ENCODE results near the gene RIN3. TPM values are rescaled to one million over a fixed set of nuclear protein-coding genes. Genes with fewer than 3 reads are reported as not detected.
A peak's percentile ranks its signal among the peaks of the same experiment; 100 is the strongest.
"Not testable (repeated sequence)": the region's sequence is repeated elsewhere in the genome, so short reads cannot be mapped to it uniquely, and the experiment has no call there.

RIN3 gene
- polyA plus RNA-seq, 3 donors from 2014 or later, result 38.8 to 131 (median 60.1) TPM

DNA sequence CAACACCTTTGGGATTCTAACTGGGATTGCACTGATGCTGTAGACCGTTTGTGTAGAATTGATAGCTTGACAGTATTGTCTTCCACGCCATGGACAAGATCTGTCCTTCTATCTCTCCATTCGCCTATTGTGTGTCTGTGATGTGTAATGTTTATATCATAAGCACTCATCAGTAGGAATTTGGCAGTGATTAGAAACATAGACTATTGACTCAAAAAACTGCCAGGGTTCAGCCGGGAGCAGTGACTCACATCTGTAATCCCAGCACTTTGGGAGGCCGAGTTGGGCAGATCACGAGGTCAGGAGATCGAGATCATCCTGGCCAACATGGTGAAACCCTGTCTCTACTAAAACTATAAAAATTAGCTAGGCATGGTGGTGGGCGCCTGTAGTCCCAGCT is 22.6 kb downstream of the RIN3 start:
- H3K36me3 Mint-ChIP-seq; H3K27me3 Mint-ChIP-seq (ENCODE audit: low read depth in 3 of 3); DNase-seq; H3K9me3 Mint-ChIP-seq: not testable (repeated sequence)
- Mint-ChIP-seq H3K4me3 (peak overlapping the region; percentile 59 to 81 (median 73)), H3K27ac (peak overlapping the region; percentile 96 to 100 (median 100)), H3K4me1 (peaks cover 91 to 92% of the 10 kb centered on the region in 2 donors)

DNA sequence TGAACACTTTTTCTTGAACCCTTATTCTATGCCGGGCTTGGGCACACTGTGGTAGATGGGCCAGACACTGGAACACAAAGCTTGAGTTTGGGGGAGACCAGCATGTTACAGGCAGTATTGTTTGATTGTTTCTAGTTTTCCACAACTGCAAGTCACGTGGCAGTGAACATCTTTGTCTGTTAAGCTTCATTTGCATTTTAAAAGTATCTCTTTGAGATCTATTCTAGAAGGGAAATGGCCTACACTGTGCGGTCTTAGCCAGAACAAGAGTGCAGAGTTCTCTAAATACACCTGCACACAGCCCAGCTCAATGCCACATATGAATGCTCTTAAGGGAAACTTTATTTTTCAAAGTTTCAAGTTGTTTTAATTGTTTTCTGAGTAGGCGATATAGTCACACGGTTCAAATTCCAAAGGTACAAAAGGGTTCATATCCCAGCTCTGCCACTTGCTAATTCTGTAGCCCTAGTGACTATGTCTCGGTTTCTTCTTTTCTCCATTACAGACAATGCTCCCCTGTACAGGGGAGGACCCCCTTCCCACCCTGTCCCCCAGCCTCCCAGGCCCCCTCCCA is 24.9 kb downstream of the RIN3 start:
- peaks cover 2 to 8% (median 3%) of the 10 kb centered on the region in 3 donors for H3K27me3 Mint-ChIP-seq (ENCODE audit: low read depth in 3 of 3)
- H3K27ac Mint-ChIP-seq, result peak overlapping the region; percentile 77 to 98 (median 93)
- no peak for DNase-seq
- H3K4me3 Mint-ChIP-seq, result peak overlapping the region in 4 of 5 donors; percentile 34 to 66 (median 53)
- H3K9me3 Mint-ChIP-seq, result no peaks in the 10 kb centered on the region
- H3K4me1 Mint-ChIP-seq, result peaks cover 89 to 92% of the 10 kb centered on the region in 2 donors
- H3K36me3 Mint-ChIP-seq, result peaks cover 0 to 4% (median 0%) of the 10 kb centered on the region in 3 donors

DNA sequence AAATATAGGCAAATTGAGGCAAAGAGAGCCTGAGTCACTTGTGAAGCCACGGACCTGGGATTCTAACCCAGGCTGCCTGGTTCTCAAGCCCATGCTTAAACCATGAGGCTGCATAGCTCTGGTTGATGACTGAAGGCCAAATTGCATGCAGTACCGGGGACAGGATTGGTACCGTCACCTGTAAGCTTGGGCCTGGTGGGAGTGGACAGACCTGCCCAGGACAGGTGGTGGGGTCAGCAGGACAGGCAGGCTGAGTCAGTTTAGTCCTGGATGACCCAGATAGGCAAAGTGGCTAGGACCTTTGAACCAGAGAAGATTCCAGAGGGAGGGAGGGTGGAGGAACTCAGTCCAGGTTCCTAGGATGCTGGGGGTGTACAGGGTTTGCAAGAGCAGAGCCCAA is 25.8 kb downstream of the RIN3 start:
- Mint-ChIP-seq H3K27ac (peak overlapping the region; percentile 77 to 98 (median 93)), H3K27me3 (ENCODE audit: low read depth in 3 of 3) (peaks cover 2 to 8% (median 3%) of the 10 kb centered on the region in 3 donors), H3K4me1 (peaks cover 88 to 96% of the 10 kb centered on the region in 2 donors), H3K4me3 (peak overlapping the region; percentile 9 to 78 (median 70)), H3K36me3 (peaks cover 0 to 4% (median 0%) of the 10 kb centered on the region in 3 donors), H3K9me3 (no peaks in the 10 kb centered on the region)
- DNase-seq, result no peak

DNA sequence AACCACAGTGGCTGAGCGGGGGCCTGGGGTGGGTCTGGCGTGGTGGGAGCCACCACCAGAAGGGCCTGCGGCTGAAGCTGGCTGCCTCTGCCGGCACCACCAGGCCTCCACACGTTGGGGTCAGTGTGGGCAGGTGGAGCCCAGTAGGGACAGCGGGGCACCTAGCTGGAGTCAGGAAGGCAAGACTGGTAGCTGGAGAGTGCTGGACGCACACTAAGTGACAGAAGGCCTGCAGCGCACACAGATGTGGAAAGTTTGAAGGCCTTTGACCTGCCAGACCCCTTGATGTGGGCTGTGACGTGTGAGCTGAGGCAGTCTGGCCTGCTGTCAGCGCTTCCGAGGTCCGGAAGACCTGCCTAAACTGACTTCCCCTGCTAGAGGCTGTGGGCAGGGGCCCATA is 26.3 kb downstream of the RIN3 start:
- DNase-seq, result peak; percentile 63 to 76 (median 65)
- peaks cover 0 to 4% (median 0%) of the 10 kb centered on the region in 3 donors for H3K36me3 Mint-ChIP-seq
- peak overlapping the region; percentile 9 to 78 (median 70) for H3K4me3 Mint-ChIP-seq

DNA sequence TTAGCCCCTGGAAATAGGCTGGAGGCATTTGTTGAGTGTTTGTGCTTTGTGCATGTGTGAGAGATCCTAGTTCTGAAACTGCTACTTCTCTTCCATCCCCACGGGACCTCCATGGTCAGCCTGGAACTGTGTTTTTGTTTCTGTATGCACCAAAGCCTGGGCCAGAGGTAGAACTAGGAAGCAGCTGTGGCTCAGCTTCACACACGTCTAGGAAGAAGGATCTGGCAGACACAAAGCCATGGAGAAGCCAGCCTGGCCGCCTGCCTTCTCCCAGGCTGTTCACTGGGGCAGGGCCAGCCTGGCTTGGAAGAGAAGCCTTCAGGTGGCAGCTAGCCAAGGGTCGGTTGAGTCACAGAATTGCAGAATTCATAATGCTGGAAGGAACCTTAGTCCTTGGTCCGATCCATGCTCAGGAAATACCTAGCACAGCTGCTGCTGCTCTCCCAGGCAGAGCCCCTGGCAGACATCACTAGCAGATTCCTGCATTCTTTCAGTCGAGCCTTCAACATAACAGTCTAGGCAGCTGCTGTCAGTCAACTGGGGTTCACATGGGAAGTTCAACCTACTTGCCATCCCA is 27.0 kb downstream of the RIN3 start:
- Mint-ChIP-seq H3K36me3 (peaks cover 0 to 4% (median 0%) of the 10 kb centered on the region in 3 donors), H3K4me1 (peaks cover 82 to 96% of the 10 kb centered on the region in 2 donors), H3K4me3 (peak overlapping the region; percentile 9 to 78 (median 70)), H3K27me3 (ENCODE audit: low read depth in 3 of 3) (peaks cover 2 to 9% (median 3%) of the 10 kb centered on the region in 3 donors), H3K9me3 (no peaks in the 10 kb centered on the region), H3K27ac (peak overlapping the region; percentile 77 to 98 (median 93))
- no peak for DNase-seq

More for the DNA sequence above, 26.3 kb downstream of the RIN3 start:
- Mint-ChIP-seq H3K27ac (peak overlapping the region; percentile 77 to 98 (median 93)), H3K4me1 (peaks cover 88 to 96% of the 10 kb centered on the region in 2 donors), H3K27me3 (ENCODE audit: low read depth in 3 of 3) (peaks cover 2 to 8% (median 3%) of the 10 kb centered on the region in 3 donors), H3K9me3 (no peaks in the 10 kb centered on the region)

DNA sequence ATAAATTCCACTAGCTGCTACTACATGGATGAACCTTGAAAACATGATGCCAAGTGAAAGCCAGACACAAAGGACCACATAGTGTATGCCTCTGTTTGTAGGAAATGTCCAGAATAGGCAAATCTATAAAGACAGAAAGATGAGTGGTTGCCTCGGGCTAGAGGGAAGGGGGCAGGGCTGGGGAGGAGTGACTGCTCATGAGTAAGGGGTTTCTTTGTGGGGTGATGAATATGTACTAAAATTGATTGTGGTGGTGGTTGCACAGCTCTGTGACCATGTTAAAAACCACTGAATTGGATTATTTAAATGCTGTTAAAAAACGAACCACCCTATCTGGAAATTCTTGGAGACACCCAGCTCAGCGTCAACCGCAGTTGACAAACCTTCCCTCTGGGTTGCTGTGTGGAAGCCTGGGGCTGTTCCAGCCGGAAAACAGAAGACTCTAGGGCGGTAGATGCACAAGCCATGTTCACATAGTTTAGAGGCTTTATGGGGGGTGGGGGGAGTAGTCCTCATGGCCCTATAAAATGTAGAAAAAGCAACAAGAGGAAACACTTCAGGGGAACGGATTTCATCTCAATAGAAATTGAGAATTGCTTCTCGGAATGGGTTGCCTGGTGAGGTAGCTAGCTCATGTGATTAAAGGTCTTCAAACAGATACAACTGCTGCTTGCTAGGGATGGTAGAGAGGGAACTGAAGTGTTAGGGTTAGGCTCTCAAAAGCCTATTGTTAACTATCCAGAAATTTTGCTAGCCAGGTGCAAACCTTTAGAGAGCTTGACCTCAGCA is 29.4 kb downstream of the RIN3 start:
- Mint-ChIP-seq H3K4me3 (peak overlapping the region; percentile 7 to 59 (median 55)), H3K4me1 (peaks cover 81 to 95% of the 10 kb centered on the region in 2 donors), H3K27ac (peak overlapping the region; percentile 77 to 98 (median 93)), H3K9me3 (no peaks in the 10 kb centered on the region), H3K27me3 (ENCODE audit: low read depth in 3 of 3) (peaks cover 14 to 27% (median 14%) of the 10 kb centered on the region in 3 donors), H3K36me3 (peaks cover 0 to 4% (median 0%) of the 10 kb centered on the region in 3 donors)
- DNase-seq, result no peak

DNA sequence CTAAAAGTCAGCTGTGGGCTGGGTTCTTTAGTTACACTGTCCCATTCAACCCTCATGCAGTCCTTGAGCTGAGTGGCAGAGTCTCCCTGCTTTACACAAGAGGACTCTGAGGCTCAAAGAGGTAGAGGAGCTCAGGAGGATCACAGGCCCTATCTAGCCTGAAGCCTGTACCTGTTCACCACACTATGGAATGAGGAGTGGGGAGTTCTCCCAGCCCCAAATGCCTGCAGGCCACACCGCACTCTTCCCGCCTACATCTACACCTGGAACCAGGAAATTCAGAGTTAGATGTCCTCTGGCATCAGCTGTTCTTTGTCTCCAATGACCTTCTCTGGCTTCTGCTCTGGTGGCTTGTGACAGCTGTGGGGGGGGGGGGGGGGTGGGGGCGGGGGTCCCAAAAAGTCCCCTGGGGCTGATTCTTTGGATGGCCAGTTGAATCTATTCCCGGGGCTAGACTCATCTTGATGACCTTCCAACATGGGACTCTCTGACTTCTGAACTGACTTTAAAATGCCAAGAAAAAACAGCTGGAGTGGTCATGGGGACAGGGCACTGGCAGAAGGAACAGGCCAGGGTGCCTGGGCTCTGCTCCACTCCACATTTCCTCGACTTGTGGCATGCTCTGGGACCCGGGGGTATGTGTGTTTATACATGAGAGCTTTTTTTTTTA is 30.6 kb downstream of the RIN3 start:
- Mint-ChIP-seq H3K36me3 (peaks cover 0 to 4% (median 0%) of the 10 kb centered on the region in 3 donors), H3K4me1 (peaks cover 81 to 95% of the 10 kb centered on the region in 2 donors), H3K4me3 (peak overlapping the region in 2 of 5 donors; percentile 40 to 48), H3K27ac (peak overlapping the region; percentile 55 to 91 (median 80)), H3K27me3 (ENCODE audit: low read depth in 3 of 3) (peaks cover 15 to 28% (median 17%) of the 10 kb centered on the region in 3 donors), H3K9me3 (no peaks in the 10 kb centered on the region)
- no peak for DNase-seq

DNA sequence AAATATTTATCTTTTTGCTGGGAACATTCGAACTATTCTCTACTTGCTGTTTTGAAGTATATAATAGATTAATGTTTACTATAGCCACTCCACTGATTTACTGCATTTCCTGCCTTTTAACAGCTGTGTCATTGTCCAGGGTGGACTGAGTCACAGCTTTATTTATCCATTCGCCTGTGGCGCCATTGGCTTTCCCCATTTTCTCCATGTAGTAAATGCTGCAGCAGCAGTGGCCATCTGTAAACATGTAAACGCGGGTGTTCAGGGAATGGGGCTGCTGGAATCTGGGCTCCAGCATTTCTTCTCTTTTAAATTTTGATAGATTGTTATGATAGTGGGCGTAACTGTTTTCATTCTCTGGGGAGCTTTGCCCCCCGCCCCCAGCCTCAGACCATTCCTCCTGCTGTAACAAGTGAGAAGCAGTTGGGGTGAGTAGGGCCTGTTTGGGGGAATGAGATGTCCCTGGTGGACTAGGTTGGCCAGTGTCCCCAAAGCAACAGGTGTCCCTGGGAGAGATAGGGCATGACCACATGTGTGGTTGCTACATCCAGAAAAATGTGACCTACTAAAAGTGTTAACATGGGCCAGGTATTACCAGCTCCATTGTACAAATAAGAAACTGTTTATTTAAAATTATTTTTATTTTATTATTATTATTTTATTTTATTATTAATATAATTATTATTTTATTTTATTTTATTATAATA is 32.9 kb downstream of the RIN3 start:
- Mint-ChIP-seq H3K4me3 (peak overlapping the region in 4 of 5 donors; percentile 8 to 46 (median 20)), H3K27ac (peak overlapping the region; percentile 30 to 94 (median 72)), H3K27me3 (ENCODE audit: low read depth in 3 of 3) (peaks cover 15 to 32% (median 19%) of the 10 kb centered on the region in 3 donors), H3K4me1 (peaks cover 80 to 95% of the 10 kb centered on the region in 2 donors), H3K9me3 (no peaks in the 10 kb centered on the region), H3K36me3 (no peaks in the 10 kb centered on the region)
- no peak for DNase-seq

DNA sequence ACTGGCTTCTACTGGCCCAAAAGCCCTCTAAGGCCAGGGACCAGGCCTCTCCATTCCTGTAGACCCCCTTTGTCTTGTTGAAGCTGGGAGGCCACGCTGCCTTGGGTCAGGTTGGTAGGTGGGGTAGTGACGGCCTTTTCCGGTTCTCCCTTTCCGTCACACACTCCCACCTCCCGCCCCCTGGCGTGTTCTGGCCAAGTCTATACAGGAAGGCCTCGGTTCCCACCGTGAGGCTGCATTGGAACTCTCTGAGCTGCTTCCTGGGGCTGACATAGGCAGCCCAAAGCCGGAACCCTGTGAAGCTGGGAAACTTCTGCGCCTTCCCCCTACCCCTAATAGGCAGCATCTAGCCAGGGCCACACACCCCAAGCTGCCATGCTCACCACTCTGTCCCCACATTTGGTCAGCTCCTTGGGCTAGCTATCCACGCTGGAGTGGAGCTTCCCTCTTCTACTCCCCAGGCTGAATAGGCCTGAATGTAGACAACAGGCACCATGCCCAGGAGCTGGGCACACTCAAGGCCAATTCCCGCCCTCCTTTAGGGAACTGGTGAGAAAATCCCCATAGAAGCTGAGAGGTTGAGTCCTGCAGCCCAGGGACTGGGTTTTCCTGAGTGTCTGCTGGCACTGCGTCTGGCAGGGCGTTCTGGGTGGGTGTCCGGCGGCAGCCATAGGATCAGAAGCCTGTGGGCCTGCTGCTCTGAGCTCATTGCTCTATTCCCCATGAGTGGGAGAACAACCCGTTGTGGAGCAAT is 35.7 kb downstream of the RIN3 start:
- Mint-ChIP-seq H3K4me1 (peaks cover 84 to 95% of the 10 kb centered on the region in 2 donors), H3K27me3 (ENCODE audit: low read depth in 3 of 3) (peaks cover 13 to 26% (median 19%) of the 10 kb centered on the region in 3 donors), H3K36me3 (no peaks in the 10 kb centered on the region), H3K4me3 (peak overlapping the region in 4 of 5 donors; percentile 55 to 77 (median 70)), H3K27ac (peak overlapping the region; percentile 72 to 92 (median 89)), H3K9me3 (no peaks in the 10 kb centered on the region)
- no peak for DNase-seq

DNA sequence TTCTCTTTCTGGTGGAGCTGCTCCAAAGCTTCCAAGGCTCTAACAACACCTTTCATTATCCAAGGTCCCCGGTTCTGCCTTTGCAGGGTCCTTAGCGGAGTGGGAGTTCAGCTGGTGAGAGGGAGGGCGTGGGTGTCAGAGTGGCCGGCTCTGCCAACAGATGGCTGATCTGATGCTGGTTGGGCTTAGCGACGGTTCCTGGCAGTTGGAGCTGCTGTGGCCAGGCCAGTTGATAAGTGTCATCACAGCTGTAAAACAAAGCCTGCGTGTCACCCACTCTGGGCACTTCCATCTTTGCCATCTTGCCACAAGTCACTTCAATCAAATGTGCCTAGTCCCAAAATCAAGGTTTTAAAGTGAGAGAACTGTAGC is 36.3 kb downstream of the RIN3 start:
- Mint-ChIP-seq H3K36me3 (no peaks in the 10 kb centered on the region), H3K9me3 (no peaks in the 10 kb centered on the region), H3K4me3 (peak overlapping the region; percentile 42 to 77 (median 69)), H3K27ac (peak overlapping the region; percentile 72 to 92 (median 89)), H3K4me1 (peaks cover 79 to 91% of the 10 kb centered on the region in 2 donors), H3K27me3 (ENCODE audit: low read depth in 3 of 3) (peaks cover 13 to 26% (median 19%) of the 10 kb centered on the region in 3 donors)
- peak; percentile 53 to 61 (median 57) for DNase-seq

DNA sequence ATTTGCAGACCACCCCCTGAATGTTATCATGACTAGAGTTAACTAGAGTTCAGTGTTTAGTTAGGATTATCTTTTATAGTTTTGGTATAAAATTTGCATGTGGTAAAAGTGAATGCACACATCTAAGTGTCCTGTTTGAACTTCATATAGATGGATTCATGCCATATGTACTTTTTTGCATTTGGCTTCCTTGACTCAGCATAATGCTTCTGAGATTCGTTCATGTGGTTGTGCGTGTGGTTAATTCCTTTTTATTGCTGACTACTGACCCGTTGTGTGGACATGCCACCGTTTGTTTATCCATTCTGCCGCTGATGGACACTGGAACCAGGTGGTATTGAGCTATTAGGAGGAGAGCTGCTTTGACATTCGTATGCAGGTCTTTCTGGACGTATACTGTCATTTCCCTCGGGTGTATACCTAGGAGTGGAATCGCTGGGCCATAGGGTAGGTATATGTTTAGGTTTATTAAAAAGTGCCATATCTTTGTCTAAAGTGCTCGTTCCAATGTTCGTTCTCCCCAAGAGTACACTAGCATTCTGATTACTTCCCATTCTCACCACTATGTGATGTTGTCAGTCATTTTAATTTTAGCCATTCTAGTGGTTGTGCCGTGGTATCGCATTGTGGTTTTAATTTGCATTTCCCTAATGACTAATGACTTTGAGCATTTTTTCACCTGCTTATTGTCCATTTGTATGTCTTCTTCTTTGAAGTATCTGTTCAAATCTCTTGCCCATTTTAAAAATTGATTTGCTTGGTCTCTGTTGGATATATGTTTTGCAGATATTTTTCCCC is 37.7 kb downstream of the RIN3 start:
- Mint-ChIP-seq H3K4me1 (peaks cover 87 to 91% of the 10 kb centered on the region in 2 donors), H3K27ac (peak overlapping the region; percentile 54 to 87 (median 81)), H3K4me3 (peak overlapping the region; percentile 38 to 67 (median 56)), H3K9me3 (no peaks in the 10 kb centered on the region), H3K36me3 (peaks cover 1 to 4% (median 4%) of the 10 kb centered on the region in 3 donors), H3K27me3 (ENCODE audit: low read depth in 3 of 3) (peaks cover 13 to 17% (median 17%) of the 10 kb centered on the region in 3 donors)
- peak; percentile 66 to 70 (median 68) for DNase-seq

All from immature natural killer cell (primary cell).